GM18858 (cell line): Measurements from ENCODE around the gene DTX3.

Source experiments
- ATAC-seq: cut with Tn5 transposase; IDR thresholded peaks from one replicate; pipeline ENCODE4 v1.9.1; 2021; ENCODE audit not compliant: unreplicated experiment

The DTX3 gene

DNA sequence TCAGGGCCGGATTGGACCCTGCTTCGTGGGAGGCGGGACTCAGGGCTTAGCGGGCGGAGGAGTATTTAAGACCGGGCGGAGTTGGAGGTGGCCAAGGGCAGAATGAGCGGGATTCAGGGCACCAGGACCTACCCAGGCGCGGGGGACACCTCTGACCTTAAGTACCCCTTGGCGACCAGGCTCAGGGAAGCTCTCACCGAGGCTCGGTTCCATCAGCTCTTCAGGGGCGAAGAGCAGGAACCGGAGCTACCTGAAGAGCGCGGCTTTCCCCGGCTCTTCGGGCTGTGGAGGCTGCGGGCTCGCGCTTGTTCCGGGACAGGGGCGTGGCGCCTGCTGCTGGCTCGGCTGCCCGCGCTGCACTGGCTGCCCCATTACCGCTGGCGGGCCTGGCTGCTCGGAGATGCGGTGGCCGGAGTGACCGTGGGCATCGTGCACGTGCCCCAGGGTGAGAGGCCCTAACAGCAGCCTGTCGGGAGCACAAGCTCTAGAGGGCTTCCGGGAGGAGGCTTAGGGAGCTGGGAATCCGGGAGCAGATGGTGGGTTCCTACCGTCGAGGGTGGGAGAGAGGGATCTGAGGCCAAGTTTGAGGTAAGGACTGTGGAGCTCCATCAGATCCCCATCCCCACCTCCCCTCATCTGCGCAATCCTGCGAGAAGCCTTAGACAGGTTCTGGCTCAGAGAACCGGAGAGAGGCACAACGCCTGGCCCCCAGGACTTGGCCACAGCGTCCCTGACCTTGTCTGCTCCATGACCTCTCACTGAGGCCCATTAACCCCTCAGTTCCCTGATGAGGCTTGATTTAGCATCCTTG, 15.0 kb downstream of the DTX3 start:
- ATAC-seq: no peak

DNA sequence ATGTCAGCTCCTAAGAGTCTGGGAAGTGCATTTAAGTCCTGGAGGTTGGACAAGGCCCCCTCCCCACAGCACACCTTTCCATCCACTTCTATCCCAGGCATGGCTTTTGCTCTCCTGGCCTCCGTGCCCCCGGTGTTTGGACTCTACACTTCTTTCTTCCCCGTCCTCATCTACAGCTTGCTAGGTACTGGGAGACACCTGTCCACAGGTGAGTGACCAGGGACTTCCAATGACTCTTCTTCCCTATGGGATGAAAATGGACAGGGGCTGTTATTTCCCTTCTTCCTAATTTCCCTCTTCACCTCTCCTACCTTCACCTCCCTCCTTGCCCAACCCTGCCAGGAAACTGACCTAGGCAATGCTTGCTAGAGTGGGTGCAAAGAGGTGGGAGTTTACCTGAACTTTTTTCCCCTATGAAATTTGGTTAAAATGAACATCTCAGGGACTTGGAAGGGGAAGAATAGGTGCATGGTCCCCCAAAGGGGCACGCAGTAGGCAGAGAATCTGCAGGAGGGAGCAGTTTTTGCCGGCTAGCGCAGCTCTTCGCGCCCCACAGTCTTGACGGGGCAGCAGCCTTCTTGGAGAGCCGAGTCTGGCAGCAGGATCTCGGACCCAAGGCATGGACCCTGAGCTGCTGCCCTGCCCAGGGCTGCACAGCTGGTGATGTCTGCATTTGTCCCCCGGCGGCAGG, 15.8 kb downstream of the DTX3 start:
- no peak for ATAC-seq

DNA sequence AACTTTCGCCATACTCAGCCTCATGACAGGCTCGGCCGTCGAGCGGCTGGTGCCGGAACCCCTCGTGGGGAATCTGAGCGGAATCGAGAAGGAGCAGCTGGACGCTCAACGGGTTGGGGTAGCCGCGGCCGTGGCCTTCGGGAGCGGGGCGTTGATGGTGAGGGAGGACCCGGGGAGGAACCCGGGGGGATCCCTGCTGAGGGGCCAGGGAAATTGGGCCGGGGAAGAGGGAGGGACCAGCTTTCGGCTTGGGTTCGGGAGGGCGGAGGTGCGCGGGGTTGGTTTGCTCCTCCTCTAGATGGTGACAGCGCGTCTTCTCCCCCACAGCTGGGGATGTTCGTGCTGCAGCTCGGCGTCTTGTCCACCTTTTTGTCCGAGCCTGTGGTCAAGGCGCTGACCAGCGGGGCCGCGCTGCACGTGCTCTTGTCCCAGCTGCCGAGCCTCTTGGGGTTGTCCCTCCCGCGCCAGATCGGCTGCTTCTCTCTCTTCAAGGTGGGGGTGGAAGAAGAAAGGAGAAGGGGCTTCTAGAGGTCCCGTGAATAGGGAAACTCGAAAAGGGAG, 16.4 kb downstream of the DTX3 start:
- no peak for ATAC-seq

DNA sequence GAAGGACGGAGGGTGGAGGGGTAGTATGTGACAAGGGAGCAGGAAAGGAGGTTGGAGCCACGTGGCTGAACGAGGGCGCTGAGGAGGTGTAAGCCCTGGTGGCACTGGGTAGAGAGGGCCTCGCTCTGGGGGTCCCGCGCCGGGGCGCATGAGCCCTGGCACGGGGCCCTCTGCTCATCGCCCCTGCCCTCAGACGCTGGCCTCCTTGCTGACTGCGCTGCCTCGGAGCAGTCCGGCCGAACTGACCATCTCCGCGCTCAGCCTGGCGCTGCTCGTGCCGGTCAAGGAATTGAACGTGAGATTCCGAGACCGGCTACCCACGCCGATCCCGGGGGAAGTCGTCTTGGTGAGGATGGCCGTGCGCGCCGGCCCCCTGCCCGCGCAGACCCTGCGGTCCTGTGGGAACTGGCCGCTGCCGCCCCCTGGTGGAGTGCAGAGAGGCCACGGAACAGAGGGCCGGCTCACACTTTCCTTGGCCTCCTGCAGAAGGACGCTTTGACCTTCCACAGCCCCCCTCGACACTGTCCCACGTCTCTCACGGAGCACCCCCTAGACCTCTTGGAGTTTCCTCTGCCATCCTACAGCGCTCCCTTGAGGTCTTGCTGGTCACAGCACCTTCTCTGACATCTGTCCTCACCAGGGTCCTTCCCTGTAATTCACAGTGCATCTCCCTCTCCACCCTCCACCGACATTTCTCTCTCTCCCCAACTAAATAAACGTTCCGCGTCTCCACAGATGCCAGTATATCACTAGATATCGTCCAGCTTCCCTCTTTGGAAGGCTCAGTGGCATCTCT, 17.1 kb downstream of the DTX3 start:
- peak; percentile 44 for ATAC-seq

DNA sequence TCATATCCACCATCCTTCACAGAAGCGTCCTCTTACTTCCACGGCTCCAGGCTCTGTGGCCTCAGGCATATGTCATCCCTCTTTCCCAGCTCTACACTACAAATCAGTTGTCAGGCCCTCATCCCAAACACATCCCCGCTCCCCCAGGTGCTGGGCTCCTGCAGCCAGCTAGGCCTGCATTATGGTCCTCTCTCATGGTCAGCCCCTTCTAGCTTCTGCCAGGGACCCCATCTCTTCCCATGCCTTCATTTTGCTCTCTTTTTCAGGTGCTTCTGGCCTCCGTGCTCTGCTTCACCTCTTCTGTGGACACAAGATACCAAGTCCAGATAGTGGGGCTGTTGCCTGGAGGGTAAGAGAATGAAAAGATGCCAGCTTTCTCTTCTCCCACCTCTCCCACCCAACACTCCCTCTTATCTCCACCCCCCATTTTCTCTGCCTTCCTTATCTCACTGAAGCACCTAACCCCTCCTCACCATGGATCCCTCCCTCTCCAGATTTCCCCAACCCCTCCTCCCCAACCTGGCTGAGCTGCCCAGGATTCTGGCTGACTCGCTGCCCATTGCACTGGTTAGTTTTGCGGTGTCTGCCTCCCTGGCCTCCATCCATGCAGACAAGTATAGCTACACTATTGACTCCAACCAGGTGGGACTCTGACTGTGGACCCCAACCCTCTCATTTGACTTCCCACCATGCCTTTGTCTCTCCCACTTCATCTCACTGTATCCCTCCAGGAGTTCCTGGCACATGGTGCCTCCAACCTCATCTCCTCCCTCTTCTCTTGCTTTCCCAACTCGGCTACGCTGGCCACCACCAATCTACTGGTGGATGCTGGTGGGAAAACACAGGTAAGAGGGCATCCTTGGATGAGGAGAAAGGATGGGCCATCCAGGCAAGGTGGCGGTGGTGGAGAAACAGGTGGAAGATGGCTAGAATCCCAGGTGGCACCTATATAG, 17.9 kb downstream of the DTX3 start:
- no peak for ATAC-seq

DNA sequence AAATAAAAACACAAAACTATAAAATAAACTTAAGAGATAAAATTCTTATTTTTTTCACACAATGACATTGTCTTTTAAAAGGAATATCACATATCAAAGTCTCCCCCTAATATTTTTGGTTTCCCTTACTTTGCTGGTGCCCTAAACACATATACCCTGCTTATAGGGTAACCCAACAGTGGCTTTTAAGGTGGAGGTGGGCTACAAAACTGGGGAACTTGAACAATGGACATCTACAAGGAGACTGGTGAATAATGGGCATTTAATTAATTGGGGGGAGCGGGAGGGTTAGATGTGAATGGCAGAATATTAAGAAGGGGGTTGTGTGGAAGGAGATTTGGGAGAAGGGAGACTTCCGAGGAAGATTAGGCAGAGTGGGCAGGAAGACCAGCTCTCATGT, 18.8 kb downstream of the DTX3 start:
- no peak for ATAC-seq

DNA sequence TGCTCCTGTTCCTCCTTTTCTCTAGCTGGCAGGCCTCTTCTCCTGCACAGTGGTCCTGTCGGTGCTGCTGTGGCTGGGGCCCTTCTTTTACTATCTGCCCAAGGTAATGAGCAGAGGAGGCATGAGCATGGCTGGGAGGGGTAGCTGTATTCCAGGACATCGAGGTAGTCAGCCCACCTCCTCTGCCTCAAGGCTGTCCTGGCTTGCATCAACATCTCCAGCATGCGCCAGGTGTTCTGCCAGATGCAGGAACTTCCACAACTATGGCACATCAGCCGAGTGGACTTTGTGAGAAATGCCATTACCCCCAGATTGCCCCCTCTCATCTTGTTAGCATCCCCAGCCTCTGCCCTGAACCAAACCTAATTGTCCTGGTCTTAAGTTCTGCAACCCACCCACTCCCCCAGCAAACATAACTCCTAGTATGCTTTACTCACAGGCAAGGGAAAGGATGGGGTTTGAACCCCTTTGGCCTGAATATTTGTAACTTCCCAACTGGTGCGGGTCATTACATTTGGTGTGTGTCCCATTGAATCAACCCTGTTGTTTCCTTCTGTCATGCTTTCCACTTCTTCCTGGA, 19.3 kb downstream of the DTX3 start:
- no peak for ATAC-seq

DNA sequence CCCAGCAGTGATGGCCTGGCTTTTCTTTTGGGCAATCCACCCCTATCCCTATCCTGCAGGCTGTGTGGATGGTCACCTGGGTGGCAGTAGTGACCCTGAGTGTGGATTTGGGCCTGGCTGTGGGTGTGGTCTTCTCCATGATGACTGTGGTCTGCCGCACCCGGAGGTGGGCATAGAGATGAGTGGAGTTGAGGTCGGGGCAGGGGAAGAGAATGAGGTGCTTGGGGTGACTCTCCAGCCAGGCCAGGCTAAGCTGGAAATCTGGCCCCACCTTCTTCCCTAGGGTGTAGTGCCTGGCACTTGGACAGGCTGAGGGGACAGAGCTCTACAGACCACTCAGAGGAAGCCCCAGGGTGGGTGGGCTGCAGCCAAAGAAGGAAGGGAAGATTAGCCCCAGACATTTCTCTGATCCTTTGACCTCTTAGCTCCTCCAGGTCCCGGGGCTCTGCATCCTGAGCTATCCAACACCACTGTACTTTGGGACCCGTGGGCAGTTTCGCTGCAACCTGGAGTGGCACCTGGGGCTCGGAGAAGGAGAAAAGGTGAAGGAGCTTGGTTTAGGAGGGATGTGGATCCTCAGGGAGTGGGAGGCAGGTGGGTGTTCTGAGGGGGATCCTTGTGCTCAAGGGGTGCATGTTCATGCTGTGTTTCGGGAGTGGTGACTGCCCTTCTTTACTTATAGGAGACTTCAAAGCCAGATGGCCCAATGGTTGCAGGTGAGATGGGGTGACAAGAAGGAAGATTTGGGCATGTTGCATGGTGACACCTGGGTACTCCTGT, 20.0 kb downstream of the DTX3 start:
- no peak for ATAC-seq

DNA sequence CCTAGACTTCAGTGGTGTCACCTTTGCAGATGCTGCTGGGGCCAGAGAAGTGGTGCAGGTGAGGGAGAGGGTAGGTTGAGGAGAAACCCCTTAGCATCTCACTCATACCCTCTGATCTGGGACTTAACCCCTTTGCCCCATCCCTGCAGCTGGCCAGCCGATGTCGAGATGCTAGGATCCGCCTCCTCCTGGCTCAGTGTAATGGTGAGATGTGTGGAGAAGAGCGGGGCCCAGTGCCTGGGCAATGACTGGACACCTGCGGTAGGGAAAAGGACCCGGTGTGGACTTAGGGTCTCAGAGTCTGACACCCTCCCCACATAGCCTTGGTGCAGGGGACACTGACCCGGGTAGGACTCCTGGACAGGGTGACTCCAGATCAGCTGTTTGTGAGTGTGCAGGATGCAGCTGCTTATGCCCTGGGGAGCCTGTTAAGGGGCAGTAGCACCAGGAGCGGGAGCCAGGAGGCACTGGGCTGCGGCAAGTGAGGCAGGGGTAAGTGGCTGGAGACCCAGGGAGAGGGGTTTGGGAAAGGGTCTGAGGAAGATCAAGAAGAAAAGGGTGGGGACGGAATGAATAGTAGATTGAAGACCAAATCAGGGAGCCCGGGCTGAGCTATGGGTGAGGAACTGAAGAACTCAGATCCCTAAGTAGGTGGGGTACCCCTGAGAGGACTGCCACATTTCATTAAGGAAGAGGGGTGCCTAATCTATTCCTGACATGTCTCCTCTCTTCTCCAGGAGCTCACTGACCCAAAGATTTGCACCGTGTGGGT, 20.8 kb downstream of the DTX3 start:
- ATAC-seq: no peak

DNA sequence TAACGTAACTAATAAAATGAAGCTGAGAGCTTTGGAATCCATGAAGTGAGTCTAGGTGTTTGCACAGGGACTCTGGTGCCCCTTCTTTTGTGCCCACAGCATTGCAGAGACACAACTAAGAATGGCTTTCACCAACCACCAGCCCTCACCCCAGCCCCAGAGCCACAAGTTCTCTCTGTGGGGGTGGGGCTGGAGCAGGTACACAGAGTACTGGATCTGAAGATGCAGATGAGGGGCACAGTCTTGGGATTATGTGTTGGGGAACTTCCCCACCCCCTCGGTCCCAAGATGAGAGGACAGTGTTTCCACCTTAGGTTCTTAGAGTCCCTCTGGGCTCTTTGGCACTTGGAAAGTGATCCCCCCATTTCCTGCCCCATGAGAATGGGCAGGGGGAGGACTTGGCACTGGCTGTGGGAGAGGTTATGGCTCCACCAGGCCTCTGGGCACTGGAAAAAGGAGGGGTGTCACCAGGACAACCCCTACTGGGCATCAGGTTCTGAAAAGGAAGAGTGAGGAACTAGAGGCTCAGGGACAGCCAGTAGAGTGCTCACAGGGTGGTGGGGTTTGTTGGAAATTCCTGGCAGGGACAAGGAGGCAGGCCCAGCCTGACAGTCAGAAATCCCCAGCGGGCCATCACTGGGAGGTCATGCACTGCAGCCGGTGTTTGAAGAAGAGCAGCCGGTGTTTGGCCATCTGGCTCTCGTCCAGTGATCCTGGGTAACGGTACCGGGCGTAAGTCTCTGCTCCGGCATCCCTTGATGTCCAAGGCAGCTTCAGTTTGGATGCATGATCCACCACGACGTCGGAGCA, 21.7 kb downstream of the DTX3 start:
- no peak for ATAC-seq

DNA sequence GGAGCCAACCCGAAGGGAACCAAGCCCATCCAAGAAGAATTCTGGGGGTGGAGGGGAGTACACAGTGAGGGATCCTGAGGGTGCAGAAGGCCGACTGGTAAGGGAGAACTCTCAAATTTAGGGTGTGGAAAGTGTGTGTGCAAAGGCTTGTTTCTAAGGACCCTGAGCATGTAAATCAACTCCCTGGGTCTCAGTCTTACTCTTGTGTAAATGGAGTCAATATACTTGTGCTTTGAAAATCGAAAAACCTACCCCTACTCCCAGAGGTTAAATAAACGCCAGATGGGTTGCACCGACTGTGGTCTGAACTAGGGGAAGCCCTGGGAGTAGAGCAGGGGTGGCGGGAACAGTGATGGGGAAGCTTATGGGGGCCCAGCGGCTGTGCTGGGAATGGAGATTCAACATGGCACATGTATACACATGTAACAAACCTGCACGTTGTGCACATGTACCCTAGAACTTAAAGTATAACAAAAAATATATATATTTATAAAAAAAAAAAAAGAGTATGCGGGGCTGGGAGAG, 22.4 kb downstream of the DTX3 start:
- no peak for ATAC-seq

DNA sequence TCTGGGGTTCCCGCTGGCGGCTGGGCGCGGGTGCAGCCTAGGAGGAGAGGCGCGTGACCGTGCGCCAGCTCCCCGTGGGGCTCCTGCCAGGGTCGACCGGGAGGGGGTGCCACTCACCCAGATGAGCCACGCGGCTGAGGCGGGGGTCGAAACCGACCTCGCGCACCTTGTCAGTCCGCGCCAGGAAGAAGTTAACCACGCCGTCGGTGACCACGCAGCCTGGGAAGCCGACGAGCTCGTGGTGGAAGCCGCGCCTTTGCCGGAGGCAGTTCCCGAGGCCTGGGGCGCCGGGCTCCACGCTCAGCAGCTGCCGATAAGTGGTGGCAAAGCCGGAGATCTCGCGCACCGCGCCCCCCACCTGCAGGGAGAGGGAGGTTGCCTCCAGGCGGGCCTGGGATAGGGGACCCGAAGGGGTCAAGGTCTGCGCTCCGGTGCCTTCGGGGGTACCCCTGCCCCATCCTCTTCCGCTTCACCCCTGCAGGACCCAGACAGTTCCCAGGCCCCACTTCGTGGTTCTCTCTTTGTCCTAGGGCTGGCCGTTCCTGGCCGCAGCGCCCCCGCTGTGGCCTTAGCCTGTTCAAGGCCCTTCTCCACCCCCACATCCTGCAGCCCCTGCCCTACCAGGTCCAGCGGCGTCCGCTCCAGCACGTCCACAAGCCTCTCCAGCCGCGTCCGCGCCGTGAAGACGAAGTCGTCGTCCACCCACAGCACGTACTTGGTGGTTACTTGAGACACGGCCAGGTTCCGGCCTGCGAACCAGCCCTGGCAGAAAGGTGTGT, 23.1 kb downstream of the DTX3 start:
- ATAC-seq: no peak

DNA sequence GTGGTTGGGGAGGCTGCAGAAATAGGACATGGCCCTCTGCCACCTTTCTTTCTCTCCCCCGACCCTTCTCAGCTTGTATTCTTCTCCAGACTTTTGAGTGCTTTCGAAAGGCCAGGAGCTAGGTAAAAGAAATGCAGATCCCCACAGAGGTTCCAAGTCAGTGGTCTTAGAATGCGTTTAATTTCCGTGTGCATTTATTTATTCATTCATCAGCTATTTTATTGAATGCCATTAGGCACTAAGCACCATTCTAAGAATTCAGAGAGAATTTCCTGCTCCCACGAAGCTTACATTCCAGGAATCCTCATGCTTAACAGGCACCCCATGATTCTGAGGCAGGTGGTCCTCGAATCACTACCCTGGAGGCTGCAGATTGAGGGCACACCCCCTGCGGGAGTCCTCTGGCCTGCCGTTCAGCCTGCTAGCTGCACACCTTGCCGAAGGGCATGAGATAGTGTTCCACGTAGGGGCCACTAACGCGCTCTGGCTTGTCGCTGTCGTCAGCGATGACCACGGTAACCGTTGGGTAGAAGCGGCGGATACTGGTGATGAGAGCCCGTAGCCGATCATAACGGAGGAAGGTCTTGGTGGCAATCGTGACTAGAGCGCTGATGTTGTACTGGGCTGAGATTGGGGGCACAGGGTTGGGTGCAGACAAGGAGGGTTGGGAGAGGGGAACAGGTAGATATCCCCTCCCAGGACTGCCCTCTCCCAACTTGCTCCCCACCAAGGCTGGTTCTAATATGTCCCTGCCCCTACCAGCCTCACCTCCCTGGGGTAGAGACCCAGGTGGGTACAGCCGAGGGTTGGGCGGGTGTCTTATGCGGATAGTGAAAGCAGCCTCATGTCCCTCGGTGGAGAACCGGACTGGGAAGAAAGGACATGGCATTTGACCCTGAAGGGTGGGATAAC, 23.9 kb downstream of the DTX3 start:
- ATAC-seq: no peak

DNA sequence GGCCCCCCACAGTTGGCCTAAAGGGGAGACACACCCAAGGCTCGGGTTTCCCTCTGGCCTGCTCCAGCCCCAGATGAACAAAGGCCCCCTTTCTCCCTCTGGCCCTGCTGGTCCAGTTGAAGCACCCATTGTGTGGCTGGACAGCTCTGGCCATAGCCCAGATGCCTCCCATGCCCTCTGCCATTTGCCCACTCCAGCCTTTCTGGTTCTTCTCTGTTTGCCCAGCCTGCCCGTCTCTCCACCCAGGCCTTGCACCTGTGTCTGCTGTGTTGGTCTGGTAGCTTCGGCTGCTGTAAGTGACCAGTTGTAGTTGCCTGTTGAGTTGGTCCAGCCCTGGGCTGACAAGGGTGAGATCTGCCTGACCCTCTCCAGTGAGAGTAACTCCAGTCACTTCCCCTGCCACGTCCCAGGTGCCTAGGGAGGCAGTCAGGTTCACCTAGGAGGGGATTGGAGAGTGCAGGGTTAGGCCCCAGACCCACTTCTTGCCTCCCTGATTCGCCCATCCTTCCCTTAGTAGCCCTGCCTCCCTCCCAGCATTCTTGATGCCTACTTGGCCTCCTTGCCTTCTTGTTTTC, 25.4 kb downstream of the DTX3 start:
- no peak for ATAC-seq

DNA sequence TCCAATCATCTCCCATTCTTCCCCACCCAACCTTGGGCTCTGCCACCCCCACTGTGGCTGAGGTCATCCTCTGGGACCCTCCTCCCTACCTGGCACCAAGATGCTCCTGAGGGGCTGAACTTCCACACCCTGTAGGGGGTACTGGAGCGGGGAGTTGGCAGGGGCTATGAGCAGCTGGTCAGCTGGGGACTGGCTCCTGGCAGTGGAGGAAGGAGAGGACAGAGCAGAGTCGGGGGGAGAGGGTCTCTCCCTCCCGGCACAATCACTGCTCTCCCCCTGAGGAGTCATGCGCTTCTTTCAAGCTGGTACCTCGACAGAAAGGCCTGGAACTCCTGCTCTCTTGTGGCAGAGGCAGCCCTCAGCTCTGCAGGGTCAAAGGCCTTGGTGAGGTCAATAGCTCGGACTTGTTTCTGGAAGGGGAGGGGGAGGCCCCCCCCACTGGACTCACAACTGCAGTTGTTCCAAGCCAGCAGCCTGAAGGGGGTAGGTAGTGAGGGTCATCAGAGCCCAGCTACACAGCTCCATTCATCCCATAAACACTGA, 26.3 kb downstream of the DTX3 start:
- ATAC-seq: no peak
